Activated CD4-positive, alpha-beta T cell treated with anti-CD3 and anti-CD28 coated beads for 4 hours (primary cell): ENCODE data around the gene ATP8B4.

Experiments
- DNase-seq, 2 donors: peaks; one replicate each; pipeline ENCODE4 v3.0.0-alpha.2; 2020

ATP8B4 gene

GRCh38 chr15:49847423-49848281 lies 271.4 kb downstream of the ATP8B4 start:
- no peak for DNase-seq

DNA sequence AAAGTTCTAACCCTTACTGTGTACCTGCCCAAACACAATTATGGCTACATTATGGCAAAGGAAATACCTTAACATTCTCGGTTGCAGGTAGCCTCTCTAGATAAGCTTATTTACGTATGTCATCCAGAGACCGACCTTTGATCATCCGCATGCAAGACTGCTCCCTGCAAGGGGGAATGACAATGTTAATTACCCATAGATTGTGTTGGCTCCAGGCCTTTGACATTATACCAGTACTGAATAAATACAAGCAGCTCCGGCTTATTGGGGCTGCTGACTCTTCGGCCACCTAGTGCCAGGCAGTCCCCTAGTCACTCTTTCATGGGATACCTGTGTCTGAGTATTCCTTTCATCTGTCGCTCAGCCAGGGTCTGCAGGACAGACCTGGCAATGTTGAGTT lies 274.6 kb downstream of the ATP8B4 start:
- DNase-seq = no peak

DNA sequence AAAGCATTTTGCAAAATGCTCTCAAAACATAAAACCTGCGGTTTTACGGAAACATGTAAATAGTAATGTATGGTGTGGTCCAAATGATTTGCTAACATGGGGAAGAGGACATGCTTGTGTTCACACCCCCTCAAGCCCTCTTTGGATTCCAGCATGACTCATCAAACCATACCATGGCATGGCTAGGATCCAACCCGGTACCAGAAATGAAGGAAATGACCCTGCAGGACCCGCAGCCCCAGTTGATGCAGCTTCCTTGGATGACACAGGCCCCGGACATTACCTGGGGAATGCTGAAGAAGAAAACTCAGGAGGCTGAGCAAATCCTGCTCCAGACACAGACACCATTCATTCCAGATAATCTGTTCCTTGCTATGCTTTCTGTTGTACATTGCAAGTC lies 275.3 kb downstream of the ATP8B4 start:
- DNase-seq = no peak

- DNase-seq = no peak
These were observed 276.9 kb downstream of the ATP8B4 start for GRCh38 chr15:49842031-49842730.

- DNase-seq = no peak
These were observed 286.5 kb downstream of the ATP8B4 start for GRCh38 chr15:49832511-49832910.

DNA sequence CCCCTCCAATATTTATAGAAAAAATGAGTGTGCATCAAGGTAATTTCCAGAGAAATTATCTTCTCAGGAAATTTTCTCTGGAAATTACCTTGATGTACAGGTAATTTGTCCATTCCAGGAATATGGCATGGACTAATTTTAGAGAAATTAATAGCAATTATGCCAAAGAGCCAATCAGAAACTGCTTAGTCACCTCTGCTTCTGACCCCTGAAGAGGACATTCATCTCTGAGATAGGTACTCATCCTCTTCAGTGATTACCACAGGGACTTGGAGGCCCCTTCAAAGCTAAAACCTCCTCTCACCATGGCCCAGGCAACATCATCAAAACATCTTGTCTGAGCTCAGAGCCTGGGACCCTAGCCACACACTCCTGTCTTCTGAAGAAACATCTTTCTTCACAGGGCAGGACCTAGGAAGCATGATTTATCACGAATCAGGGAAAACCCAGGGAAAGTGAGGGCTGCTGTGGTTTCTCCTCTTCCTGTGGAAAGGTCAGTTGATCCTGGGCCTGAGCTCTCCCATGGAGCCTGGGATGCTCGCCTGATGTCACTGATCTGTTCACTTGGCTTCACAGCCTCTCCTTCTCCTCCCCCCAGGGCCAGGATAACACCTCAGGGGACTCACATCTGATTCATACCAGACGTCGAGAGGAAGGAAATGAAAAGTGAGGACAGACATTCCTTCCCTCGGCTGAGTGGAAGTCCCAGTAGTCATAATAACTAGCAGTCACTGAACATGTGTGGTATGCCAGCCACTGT lies 287.6 kb downstream of the ATP8B4 start:
- DNase-seq = no peak

DNA sequence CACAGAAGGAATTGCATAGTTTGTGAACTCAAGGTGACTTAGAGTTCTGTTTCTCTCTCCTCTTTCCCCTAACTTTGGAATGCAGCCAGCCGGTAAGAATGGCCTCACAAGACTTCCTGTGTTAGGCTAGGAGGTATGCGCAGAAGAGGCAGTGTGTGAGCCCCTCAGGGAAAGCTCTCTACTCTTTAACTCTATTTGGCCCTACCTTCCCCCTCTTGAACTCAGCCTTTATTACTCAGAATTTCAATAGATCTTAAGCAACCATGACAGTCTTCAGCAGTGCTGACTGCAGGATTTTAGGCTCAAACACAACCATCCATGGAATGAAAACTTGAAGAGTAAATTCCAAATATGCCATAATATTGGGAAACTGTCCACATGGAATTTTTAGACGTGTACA lies 288.6 kb downstream of the ATP8B4 start:
- DNase-seq = no peak

GRCh38 chr15:49827311-49827710 lies 291.7 kb downstream of the ATP8B4 start:
- DNase-seq = no peak

GRCh38 chr15:49826640-49827234 lies 292.3 kb downstream of the ATP8B4 start:
- no peak for DNase-seq

- no peak for DNase-seq
These were observed 294.3 kb downstream of the ATP8B4 start for GRCh38 chr15:49824775-49825099.

- DNase-seq = no peak
These were observed 294.9 kb downstream of the ATP8B4 start for GRCh38 chr15:49823987-49824774.

GRCh38 chr15:49817100-49817499 lies 301.9 kb downstream of the ATP8B4 start:
- DNase-seq = no peak

- no peak for DNase-seq
These were observed 303.1 kb downstream of the ATP8B4 start for GRCh38 chr15:49815950-49816349.

- DNase-seq = no peak
These were observed 303.5 kb downstream of the ATP8B4 start for GRCh38 chr15:49815526-49815925.

DNA sequence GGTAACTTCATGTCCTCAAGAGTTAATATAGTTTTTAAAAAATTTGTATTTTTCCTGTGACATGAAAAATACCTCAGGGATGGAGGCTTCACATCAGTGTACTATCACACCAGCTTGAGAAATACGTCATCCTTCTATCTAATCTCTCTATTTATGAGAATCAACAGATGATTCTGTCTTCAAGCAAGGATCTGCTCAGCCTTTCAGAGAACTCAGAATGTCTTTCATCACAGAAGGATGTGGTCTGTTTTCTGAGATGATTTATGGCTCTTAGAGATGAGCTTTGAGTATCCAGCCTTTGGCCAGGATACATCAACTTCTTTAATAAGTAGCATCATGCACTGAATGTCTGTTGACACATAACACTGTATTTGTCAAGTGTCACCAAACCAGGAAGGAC lies 304.3 kb downstream of the ATP8B4 start:
- DNase-seq = no peak

DNA sequence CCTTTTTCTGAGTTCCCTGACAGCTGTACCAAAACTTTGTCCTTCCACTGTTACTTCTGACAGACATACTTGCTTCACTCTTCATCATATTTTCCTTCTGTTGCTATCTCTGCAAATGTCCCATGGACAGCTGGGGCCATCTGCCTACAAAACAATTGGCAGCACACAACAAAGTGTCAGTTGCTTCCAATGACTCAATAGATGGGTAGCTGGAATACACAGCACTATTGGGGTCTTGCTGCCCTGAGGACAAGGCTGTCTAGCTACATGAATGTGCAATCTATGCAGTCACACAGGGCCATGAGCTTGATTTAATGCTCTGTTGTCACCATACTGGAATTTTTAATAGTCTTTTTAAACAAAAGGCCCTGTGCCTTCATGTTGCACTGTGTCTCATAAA lies 305.4 kb downstream of the ATP8B4 start:
- DNase-seq = no peak

DNA sequence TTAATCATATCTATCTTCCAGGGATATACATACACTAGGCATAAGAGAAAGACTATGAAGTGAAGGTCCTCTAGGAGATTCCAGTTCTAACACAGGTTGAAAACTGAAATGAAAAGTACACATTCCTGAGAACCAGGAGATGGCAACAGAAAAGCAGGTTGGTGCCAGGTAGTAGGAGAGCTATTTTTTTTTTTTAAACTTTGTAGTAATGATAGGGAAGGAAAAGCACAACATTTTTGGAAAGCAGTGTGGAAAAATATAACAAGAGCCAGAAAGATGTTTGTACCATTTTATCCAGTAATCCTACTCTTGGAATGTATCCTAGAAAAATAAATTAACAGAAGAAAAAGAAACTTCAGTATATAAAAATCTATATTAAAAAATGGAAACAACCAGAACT lies 308.3 kb downstream of the ATP8B4 start:
- no peak for DNase-seq

- DNase-seq = no peak
These were observed 309.0 kb downstream of the ATP8B4 start for GRCh38 chr15:49809894-49810609.

- no peak for DNase-seq
These were observed 310.7 kb downstream of the ATP8B4 start for GRCh38 chr15:49808341-49808740.
